ENCODE results near the gene ABHD6. TPM values are rescaled to one million over a fixed set of nuclear protein-coding genes. Genes with fewer than 3 reads are reported as not detected.

Gene ABHD6
- total RNA-seq, 4 donors from 2014 or later = 19.4 to 29.2 (median 28.6) TPM

- no peak for TF ChIP-seq CTCF (IDR thresholded peaks at IDR 0.05; ENCODE audit: low read depth)
These were observed 86.2 kb downstream of the ABHD6 start for GRCh38 chr3:58323529-58324390.

- TF ChIP-seq CTCF (IDR thresholded peaks at IDR 0.05; ENCODE audit: low read depth) = no peak
These were observed 87.1 kb downstream of the ABHD6 start for GRCh38 chr3:58324391-58325390.

GRCh38 chr3:58325525-58325992 lies 88.0 kb downstream of the ABHD6 start:
- no peak for TF ChIP-seq CTCF (IDR thresholded peaks at IDR 0.05; ENCODE audit: low read depth)

- TF ChIP-seq CTCF (IDR thresholded peaks at IDR 0.05; ENCODE audit: low read depth) = no peak
These were observed 88.8 kb downstream of the ABHD6 start for GRCh38 chr3:58326267-58326900.

GRCh38 chr3:58329150-58329921 lies 91.7 kb downstream of the ABHD6 start:
- TF ChIP-seq CTCF (IDR thresholded peaks at IDR 0.05; ENCODE audit: low read depth) = no peak

GRCh38 chr3:58329922-58330413 lies 92.4 kb downstream of the ABHD6 start:
- no peak for TF ChIP-seq CTCF (IDR thresholded peaks at IDR 0.05; ENCODE audit: low read depth)

Data from subcutaneous adipose tissue (tissue), 4 donors.